Neural cell (in vitro differentiated cells): ENCODE data around the gene ZNF311. TPM values are rescaled to one million over a fixed set of nuclear protein-coding genes. Genes with fewer than 3 reads are reported as not detected.

Experiments
- H2AFZ ChIP-seq: fragments of 200-600, 300-800 bp; sonication (generic), shearing (Covaris generic); 2 replicates; pipeline ENCODE4 v1.6.0; 2014; ENCODE audit warnings: low read depth, mild to moderate bottlenecking, antibody characterized with exemption, low read length, moderate library complexity
- H3F3A ChIP-seq: fragments of 200-600 bp; shearing (Covaris generic); 2 replicates; pipeline ENCODE4 v1.6.1; 2016; ENCODE audit warnings: mild to moderate bottlenecking, moderate library complexity, mixed read lengths, antibody characterized with exemption, low read length; ENCODE audit not compliant: insufficient read depth, poor library complexity, severe bottlenecking
- H3K27ac ChIP-seq: fragments of 200-600, 300-800 bp; sonication (generic), shearing (Covaris generic); 2 replicates; pipeline ENCODE4 v1.5.1; 2014; ENCODE audit warnings: mild to moderate bottlenecking, low read length, moderate library complexity
- H3K27me3 ChIP-seq: fragments of 300-800, 200-600 bp; sonication (generic), shearing (Covaris generic); 2 replicates; pipeline ENCODE4 v1.6.0; 2014; ENCODE audit warnings: mild to moderate bottlenecking, low read depth, low read length, moderate library complexity; ENCODE audit not compliant: insufficient read depth
- H3K36me3 ChIP-seq: fragments of 300-800, 200-600 bp; sonication (generic), shearing (Covaris generic); 2 replicates; pipeline ENCODE4 v1.5.1; 2014; ENCODE audit warnings: mild to moderate bottlenecking, antibody characterized with exemption, low read length, moderate library complexity; ENCODE audit not compliant: insufficient read depth
- H3K4me2 ChIP-seq: fragments of 300-800, 200-600 bp; sonication (generic), shearing (Covaris generic); 2 replicates; pipeline ENCODE4 v1.6.0; 2014; ENCODE audit warnings: mild to moderate bottlenecking, low read length
- H3K4me3 ChIP-seq: fragments of 300-800, 200-600 bp; sonication (generic), shearing (Covaris generic); 2 replicates; pipeline ENCODE4 v1.5.1; 2014; ENCODE audit warnings: mild to moderate bottlenecking, low read length, moderate library complexity
- H3K79me2 ChIP-seq: fragments of 200-600 bp; shearing (Covaris generic); replicated peaks from 2 replicates; pipeline ENCODE4 v1.6.0; 2014; ENCODE audit warnings: mild to moderate bottlenecking, low read length, moderate library complexity; ENCODE audit not compliant: insufficient read depth
- H3K9ac ChIP-seq: fragments of 300-800, 200-600 bp; sonication (generic), shearing (Covaris generic); 2 replicates; pipeline ENCODE4 v1.6.1; 2016; ENCODE audit warnings: mild to moderate bottlenecking, low read length, mixed read lengths
- H3K9me2 ChIP-seq: fragments of 200-600 bp; shearing (Covaris generic); 2 replicates; pipeline ENCODE4 v1.6.1; 2016; ENCODE audit warnings: mild to moderate bottlenecking, low read length, mixed read lengths; ENCODE audit not compliant: insufficient read depth
- H3K9me3 ChIP-seq: fragments of 200-600, 300-800 bp; sonication (generic), shearing (Covaris generic); 2 replicates; pipeline ENCODE4 v1.6.1; 2016; ENCODE audit warnings: mild to moderate bottlenecking, mixed run types, low read length, moderate library complexity, mixed read lengths
- H4K20me1 ChIP-seq: fragments of 200-600 bp; shearing (Covaris generic); 2 replicates; pipeline ENCODE4 v1.6.1; 2016; ENCODE audit warnings: mild to moderate bottlenecking, mixed run types; ENCODE audit not compliant: insufficient read depth
- EP300 ChIP-seq: fragments of 450-650 bp; conservative IDR thresholded peaks from 2 replicates; pipeline ENCODE4 v1.6.1; 2014; ENCODE audit warnings: antibody characterized with exemption, mild to moderate bottlenecking, moderate library complexity; ENCODE audit not compliant: poor library complexity, severe bottlenecking
- EZH2 ChIP-seq: fragments of 200-600, 300-800 bp; shearing (Covaris generic), sonication (generic); IDR thresholded peaks from 2 replicates; pipeline ENCODE4 v1.6.1; 2014; ENCODE audit warnings: antibody characterized with exemption, low read length, borderline replicate concordance, mild to moderate bottlenecking; ENCODE audit not compliant: insufficient read depth, poor library complexity, severe bottlenecking
- MXI1 ChIP-seq: fragments of 450-650 bp; conservative IDR thresholded peaks from 2 replicates; pipeline ENCODE4 v1.6.1; 2014; ENCODE audit warnings: antibody characterized with exemption, mild to moderate bottlenecking; ENCODE audit not compliant: poor library complexity, severe bottlenecking
- POLR2AphosphoS5 ChIP-seq: IDR thresholded peaks from 2 replicates; pipeline ENCODE4 v1.6.1; 2012
- RAD21 ChIP-seq: fragments of 450-650 bp; conservative IDR thresholded peaks from 2 replicates; pipeline ENCODE4 v1.6.1; 2014; ENCODE audit warnings: antibody characterized with exemption, mild to moderate bottlenecking, moderate library complexity
- SMC3 ChIP-seq: fragments of 450-650 bp; conservative IDR thresholded peaks from 2 replicates; pipeline ENCODE4 v1.6.1; 2014; ENCODE audit warnings: antibody characterized with exemption, mild to moderate bottlenecking, moderate library complexity; ENCODE audit not compliant: poor library complexity
- TAF1 ChIP-seq: IDR thresholded peaks from 2 replicates; pipeline ENCODE4 v1.6.1; 2012; ENCODE audit warnings: low read depth
- polyA plus RNA-seq: library from polyadenylated mRNA; depleted of rRNA; stranded (reverse); fragments of >200 nt; gene quantifications from 2 replicates; pipeline ENCODE4 v1.2.3, GENCODE V29; 2014
- TF ChIP-seq, protein P1 (sequence below): fragments of 450-650 bp; IDR thresholded peaks from 2 replicates; pipeline ENCODE4 v1.5.1; 2014; ENCODE audit warnings: antibody characterized with exemption, mild to moderate bottlenecking, moderate library complexity; ENCODE audit not compliant: poor library complexity, severe bottlenecking
- TF ChIP-seq, protein P2 (sequence below): IDR thresholded peaks from 2 replicates; pipeline ENCODE4 v1.6.1; 2012; ENCODE audit warnings: borderline replicate concordance

The ZNF311 gene
- polyA plus RNA-seq, 1 donor from 2014 or later: 4.6 TPM

DNA sequence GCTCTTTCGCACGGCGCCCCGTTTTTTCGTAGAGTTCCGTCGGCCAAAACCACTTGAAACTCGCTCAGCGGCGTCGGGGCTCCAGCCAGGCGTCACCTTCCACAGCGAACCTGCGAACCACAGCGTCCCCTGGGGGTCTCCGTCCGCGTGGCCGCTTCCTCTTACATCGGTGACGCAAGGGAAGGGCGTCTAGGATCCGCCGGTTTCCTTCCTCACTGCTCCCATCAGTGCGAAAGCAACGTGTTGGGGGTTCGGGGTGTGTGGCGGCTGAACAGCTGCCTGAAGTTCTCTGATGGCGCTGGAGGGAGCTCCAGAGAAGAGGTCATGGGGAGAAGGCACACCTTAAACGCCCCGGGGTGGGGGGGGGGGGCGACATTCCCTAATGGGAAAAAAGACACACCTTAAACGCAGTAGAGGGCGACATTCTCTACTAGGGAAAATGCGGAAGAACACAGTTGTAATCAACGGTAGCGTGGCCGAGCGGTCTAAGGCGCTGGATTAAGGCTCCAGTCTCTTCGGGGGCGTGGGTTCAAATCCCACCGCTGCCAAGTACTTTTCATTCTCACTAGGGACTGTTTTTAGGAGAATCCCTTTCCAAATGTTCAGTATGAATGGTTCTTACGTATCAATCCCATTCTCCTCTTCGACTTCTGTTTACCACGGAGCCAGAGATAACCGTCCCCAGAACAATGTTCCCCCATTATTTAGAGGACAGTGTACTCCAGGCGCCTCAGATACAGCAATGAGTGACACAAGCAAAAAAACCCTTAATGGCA is 16.4 kb downstream of the ZNF311 start:
- no peak overlapping the region for H2AFZ ChIP-seq
- no peak overlapping the region for H3K27ac ChIP-seq

DNA sequence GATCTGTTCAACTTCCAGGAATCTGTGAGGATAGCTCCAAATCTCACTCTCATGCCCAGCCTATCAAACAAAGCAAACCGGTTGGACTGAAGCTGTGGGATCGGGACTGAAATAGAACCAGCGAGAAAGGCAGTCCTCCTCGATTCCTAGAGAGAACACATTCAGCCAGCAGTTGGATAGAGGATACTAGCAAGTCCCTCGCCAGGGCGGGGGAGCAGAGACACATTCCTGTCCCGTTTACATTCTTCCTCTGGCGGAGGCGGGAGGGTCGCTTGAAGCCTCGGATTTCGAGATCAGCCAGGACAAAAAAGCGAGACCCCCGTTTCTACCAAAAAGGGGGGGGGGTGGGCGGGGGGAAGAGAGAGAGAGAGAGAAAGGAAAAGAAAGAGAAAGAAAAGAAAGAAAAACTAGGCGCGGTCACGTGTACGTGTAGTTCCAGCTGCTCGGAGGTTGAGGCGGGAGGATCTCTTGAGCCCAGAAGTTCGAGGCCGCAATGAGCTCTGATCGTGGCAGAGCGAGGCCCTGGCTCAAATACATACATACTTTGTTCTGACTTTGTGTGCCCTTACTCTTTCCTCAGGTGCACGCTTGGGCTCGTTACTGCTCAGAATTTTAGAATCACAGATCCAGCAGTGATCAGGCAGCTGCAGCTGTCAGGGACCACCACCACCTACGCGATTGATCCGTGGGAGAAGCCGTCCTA is 19.5 kb downstream of the ZNF311 start:
- Histone ChIP-seq H3K36me3 (no peaks in the 10 kb centered on the region), H3K9me3 (no peaks in the 10 kb centered on the region), H3K79me2 (no peaks in the 10 kb centered on the region), H3F3A (no peaks in the 10 kb centered on the region), H3K4me3 (peak overlapping the region; percentile 62), H3K27ac (no peak overlapping the region), H4K20me1 (no peaks in the 10 kb centered on the region), H3K9me2 (no peaks in the 10 kb centered on the region), H3K4me2 (peak overlapping the region; percentile 40), H3K9ac (peak overlapping the region; percentile 38), H3K27me3 (peaks cover 15% of the 10 kb centered on the region), H2AFZ (peak overlapping the region; percentile 14)
- TF ChIP-seq EZH2: no peak
- TF ChIP-seq TAF1: no peak
- no peak for TF ChIP-seq RAD21
- no peak for TF ChIP-seq POLR2AphosphoS5
- TF ChIP-seq MXI1: no peak
- peak; percentile 32 for TF ChIP-seq SMC3

More for the DNA sequence above, 16.4 kb downstream of the ZNF311 start:
- H3K9me3 ChIP-seq: no peaks in the 10 kb centered on the region
- TF ChIP-seq, protein P1, sequence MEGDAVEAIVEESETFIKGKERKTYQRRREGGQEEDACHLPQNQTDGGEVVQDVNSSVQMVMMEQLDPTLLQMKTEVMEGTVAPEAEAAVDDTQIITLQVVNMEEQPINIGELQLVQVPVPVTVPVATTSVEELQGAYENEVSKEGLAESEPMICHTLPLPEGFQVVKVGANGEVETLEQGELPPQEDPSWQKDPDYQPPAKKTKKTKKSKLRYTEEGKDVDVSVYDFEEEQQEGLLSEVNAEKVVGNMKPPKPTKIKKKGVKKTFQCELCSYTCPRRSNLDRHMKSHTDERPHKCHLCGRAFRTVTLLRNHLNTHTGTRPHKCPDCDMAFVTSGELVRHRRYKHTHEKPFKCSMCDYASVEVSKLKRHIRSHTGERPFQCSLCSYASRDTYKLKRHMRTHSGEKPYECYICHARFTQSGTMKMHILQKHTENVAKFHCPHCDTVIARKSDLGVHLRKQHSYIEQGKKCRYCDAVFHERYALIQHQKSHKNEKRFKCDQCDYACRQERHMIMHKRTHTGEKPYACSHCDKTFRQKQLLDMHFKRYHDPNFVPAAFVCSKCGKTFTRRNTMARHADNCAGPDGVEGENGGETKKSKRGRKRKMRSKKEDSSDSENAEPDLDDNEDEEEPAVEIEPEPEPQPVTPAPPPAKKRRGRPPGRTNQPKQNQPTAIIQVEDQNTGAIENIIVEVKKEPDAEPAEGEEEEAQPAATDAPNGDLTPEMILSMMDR: no peak
- no peak for TF ChIP-seq POLR2AphosphoS5
- no peak for TF ChIP-seq TAF1
- no peak for TF ChIP-seq SMC3
- TF ChIP-seq EP300: no peak
- TF ChIP-seq, protein P2, sequence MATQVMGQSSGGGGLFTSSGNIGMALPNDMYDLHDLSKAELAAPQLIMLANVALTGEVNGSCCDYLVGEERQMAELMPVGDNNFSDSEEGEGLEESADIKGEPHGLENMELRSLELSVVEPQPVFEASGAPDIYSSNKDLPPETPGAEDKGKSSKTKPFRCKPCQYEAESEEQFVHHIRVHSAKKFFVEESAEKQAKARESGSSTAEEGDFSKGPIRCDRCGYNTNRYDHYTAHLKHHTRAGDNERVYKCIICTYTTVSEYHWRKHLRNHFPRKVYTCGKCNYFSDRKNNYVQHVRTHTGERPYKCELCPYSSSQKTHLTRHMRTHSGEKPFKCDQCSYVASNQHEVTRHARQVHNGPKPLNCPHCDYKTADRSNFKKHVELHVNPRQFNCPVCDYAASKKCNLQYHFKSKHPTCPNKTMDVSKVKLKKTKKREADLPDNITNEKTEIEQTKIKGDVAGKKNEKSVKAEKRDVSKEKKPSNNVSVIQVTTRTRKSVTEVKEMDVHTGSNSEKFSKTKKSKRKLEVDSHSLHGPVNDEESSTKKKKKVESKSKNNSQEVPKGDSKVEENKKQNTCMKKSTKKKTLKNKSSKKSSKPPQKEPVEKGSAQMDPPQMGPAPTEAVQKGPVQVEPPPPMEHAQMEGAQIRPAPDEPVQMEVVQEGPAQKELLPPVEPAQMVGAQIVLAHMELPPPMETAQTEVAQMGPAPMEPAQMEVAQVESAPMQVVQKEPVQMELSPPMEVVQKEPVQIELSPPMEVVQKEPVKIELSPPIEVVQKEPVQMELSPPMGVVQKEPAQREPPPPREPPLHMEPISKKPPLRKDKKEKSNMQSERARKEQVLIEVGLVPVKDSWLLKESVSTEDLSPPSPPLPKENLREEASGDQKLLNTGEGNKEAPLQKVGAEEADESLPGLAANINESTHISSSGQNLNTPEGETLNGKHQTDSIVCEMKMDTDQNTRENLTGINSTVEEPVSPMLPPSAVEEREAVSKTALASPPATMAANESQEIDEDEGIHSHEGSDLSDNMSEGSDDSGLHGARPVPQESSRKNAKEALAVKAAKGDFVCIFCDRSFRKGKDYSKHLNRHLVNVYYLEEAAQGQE: no peak
- H3K79me2 ChIP-seq: no peaks in the 10 kb centered on the region
- H3F3A ChIP-seq: no peaks in the 10 kb centered on the region
- peaks cover 15% of the 10 kb centered on the region for H3K27me3 ChIP-seq
- H3K4me3 ChIP-seq: peak overlapping the region; percentile 53
- H3K9ac ChIP-seq: no peak overlapping the region
- no peaks in the 10 kb centered on the region for H4K20me1 ChIP-seq
- no peak overlapping the region for H3K4me2 ChIP-seq
- no peaks in the 10 kb centered on the region for H3K36me3 ChIP-seq
- no peaks in the 10 kb centered on the region for H3K9me2 ChIP-seq
